ENCODE data around the gene CENPC.
A peak's percentile ranks its signal among the peaks of the same experiment; 100 is the strongest.
"Not testable (repeated sequence)": the region's sequence is repeated elsewhere in the genome, so short reads cannot be mapped to it uniquely, and the experiment has no call there.

Gene CENPC

GRCh38 chr4:67470871-67471270, 74.4 kb downstream of the CENPC start:
- DNase-seq (ENCODE audit: low spot score) = no peak

- no peak for DNase-seq (ENCODE audit: low spot score)
Observed at GRCh38 chr4:67468830-67469229, 76.5 kb downstream of the CENPC start.

DNA sequence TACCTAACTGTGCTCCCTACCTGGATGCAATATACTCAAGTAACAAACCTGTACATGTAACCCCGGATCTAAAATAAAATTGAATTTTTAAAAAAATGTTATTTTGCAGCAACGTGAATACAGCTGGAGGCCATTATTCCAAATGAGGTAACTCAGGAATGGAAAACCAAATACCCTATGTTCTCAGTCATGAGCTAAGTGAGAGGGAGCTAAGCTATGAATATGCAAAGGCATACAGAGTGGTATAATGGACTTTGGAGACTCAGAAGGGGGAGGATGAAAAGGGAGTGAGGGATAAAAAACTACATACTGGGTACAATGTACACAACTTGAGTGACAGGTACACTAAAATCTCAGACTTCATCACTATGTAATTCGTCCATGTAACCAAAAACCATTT, 78.6 kb downstream of the CENPC start:
- no peak for DNase-seq (ENCODE audit: low spot score)

DNA sequence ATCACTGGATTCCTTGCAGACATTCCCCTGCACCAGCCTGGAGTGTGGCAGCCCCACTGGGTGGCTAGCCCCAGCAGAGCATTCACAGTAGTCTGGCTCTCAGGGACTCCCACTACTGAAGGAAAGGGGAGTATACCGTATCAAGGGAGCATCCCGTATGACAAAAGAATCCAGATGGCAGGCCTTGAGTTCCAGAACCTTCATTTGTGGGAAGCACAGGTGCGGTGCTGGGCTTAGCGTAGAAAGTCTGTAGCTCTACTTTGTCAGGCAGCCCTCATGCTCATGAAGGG, 79.6 kb downstream of the CENPC start:
- DNase-seq (ENCODE audit: low spot score) = no peak

- no peak for DNase-seq (ENCODE audit: low spot score)
Observed at GRCh38 chr4:67465032-67465762, 80.1 kb downstream of the CENPC start.

DNA sequence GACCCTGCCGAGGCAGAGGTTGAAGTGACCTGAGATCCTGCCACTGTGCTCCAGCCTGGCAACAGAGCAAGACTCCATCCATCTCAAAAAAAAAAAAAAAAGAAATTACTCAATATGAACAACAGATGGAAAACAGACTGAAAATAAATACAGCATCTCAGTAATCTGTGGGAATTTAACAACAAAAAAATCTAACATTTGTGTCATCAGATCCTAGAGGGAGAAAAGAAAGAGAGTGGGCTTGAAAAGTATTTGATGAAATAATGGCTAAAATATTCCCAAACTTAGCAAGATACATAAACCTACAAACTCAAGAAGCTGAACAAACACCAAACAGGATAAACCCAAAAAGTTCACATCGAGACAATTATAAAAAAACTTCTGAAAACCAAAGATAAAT, 84.7 kb downstream of the CENPC start:
- no peak for DNase-seq (ENCODE audit: low spot score)

DNA sequence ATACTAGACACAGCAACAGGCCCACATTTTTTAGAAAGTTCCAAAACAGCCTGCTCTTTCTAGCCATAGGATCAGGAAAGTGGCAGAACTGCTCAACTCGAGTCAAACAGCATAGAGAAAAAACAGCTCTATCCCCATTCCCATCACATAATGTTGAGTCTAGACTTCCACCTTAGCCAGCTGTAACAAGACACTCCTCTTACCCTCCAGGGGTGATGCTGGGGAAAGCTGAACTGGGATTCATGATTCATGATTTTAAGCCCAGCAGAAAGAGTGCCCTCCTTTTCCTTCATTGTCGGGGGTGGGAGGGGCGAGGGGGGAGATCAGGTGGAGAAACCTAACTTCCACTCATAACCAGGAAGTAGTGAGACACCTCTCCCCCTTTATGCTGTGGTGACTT, 86.1 kb downstream of the CENPC start:
- DNase-seq (ENCODE audit: low spot score) = no peak

DNA sequence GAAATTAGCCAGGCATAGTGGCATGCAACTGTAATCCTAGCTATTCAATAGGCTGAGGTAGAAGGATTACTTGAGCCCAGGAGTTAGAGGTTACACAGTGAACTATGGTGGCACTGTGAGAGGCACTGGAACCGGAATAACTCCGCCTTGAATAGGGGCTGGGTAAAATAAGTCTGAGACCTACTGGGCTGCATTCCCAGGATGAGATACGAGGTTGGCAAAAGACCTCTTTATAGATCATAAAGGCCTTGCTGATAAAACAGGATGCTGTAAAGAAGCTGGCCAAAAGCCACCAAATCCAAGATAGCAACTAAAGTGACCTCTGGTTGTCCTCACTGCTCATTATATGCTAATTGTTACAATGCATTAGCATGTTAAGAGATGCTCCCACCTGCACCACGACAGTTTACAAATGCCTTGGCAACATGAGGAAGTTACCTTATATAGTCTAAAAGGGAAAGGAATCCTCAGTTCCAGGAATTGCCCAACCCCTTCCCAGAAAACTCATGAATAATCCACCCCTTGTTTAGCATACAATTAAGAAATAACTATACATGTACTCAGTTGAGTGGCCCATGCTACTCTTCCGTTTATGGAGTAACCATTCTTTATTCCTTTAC, 88.6 kb downstream of the CENPC start:
- no peak for DNase-seq (ENCODE audit: low spot score)

DNA sequence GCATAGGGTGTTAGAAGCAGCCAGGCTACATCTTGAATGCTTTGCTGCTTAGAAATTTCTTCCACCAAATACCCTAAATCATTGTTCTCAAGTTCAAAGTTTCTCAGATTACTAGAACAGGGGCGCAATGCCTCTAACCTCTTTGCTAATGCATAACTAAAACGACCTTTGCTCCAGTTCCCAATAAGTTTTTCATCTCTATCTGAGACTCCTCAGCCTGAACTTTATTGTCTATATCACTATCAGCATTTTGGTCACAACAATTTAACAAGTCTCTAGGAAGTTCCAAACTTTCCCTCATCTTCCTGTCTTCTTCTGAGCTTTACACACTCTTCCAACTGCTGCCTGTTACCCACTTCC, 92.5 kb downstream of the CENPC start:
- DNase-seq (ENCODE audit: low spot score) = not testable (repeated sequence)

DNA sequence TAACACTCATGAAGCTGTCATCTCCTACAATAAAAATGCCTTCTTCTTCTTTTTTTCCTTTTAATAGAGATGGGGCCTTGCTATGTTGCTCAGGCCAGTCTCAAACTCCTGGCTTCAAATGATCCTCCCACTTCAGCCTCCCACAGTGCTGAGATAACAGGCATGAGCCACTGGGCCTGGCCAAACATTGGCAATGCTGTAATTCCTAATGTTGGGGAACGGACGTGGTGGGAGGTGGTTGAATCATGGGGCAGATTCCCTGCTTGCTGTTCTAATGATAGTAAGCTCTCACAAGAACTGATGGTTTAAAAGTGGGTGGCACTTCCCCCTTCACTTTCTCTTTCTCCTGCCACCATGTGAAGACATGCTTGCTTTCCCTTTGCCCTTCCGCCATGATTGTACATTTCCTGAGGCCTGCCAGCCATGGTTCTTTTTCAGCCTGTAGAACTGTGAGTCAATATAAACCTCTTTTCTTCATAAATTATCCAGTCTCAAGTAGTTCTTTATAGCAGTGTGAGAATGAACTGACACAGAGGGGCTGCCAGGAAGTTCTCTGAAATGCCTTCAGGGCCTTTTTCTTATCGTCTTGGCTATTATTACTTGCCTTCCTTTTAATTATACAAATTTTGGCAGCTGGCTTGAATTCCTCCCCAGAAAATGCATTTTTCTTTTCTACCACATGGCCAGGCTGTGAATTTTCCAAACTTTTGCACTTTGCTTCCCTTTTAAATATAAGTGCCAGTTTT, 93.0 kb downstream of the CENPC start:
- DNase-seq (ENCODE audit: low spot score) = no peak

GRCh38 chr4:67451464-67451863, 93.8 kb downstream of the CENPC start:
- DNase-seq (ENCODE audit: low spot score) = peak; percentile 4

DNA sequence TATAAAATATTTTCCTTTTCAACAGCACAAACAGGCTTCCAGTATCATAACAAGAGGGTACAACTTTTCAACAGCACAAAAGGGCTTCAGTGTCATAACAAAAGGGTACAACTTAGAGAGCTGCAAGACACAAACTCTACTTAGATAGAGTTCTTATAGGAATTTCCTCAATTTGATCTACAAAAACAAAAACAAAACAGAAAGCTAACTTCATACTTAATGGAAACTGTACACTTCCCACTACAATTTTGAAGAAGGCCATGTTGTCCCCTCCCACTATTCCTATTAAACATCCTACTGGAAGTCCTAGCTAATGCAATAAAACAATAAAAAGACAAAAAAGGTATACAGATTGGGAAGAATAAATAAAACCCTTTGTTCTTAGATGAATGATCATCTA, 96.7 kb downstream of the CENPC start:
- no peak for DNase-seq (ENCODE audit: low spot score)

GRCh38 chr4:67447873-67448272, 97.4 kb downstream of the CENPC start:
- no peak for DNase-seq (ENCODE audit: low spot score)

DNA sequence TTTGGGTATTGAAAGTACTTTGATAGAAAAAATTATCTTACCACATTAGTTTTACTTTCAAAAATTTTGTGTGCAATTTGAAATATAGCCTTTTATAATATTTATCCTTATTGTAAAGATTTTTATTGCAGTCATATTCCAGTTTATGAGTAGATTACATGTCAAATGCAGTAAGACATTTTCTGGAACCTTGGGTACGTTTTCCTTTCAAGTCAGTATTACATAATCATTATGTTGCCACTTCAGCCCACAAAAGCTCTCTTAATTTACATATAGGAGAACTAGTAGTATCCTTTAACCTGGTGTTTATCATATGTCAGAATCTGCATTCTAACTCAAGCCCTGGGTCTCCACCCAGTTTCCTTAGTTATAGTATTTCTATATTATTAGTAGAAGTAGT, 98.5 kb downstream of the CENPC start:
- DNase-seq (ENCODE audit: low spot score) = no peak

DNA sequence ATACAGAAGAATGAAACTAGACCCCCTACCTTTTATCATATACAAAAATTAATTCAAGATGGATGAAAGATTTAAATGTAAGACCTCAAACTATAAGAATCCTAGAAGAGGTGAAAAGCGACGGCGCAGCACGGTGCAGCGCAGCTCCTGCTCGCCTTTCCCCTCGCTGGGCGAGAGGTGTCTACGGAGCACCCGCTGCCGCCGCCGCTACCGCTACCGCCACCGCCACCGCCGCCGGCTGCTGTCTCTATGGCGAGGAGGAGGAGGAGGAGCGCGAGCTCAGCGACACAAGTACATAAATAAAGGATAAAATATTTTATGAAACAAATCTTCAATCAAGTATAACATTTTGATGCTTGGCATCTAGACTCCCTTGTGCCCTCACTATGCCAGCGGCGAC, 99.4 kb downstream of the CENPC start:
- not testable (repeated sequence) for DNase-seq (ENCODE audit: low spot score)

DNA sequence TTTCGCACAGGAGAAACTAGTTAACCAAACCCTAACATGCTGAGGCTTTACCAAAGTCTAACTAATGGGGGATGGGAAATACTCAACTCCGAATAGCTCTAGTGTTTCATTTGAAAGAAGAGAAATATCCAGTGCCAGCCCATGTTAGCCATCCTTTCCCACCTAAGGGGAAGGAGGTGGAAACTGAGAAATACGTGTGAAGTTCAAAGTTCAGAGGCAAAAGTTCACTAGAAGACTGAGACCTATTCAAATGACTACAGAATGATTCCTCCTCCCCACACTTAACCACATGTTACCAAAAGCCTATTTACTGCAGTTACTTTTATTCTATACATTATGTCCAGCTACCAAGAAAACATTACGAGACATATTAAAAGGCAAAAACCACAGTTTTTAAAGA, 106.3 kb downstream of the CENPC start:
- no peak for DNase-seq (ENCODE audit: low spot score)

DNA sequence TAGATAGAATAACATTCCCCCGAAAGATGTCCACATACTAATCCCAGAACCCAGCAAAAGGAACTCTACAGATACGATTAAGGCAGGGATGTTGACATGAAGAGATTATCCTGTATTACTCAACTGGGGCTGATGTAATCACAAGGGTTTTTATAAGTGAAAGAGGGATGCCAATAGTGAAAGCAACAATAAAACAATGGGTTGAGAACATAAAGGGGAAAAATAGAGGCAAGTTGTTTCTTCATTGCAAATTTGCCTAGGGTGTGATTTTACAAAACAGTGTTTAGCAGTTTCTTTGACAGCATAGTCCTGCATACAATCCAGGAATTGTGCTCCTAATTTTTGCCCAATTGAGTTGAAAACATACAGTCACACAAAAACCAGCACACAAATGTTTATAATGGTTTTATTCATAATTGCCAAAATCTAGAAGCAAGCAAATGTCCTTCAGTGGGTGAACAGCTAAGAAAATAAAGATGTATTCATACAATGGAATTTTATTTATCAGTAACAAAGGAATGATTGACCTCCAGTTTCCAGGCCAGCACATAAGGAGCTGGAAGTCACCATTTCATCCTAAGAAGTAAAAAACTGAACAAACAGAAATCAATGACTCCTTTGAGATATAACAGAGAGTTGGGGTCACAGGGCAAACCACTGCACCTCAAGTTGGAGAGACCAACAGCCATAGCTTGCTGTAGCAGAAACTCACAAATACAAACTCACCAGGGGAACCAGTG, 107.2 kb downstream of the CENPC start:
- DNase-seq (ENCODE audit: low spot score) = no peak

DNA sequence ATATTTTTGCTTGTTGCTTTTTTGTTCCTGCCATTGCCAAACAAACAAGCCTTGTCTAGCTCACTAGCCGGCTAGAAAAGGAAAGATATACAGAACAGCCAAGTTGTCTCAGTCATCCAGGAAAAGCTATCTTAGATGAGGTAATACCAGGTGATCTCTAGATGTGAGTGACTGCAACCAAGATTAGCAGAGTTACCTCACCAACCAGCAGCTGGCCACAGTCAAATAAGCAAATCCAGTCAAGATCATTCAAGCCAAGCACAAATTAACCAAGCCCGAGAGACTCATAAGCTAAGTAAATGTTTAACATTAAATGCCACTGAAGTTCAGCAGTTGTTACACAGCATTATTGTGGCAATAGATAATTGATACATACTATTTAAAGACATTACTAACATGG, 108.6 kb downstream of the CENPC start:
- DNase-seq (ENCODE audit: low spot score) = no peak

- DNase-seq (ENCODE audit: low spot score) = no peak
Observed at GRCh38 chr4:67430989-67431388, 114.3 kb downstream of the CENPC start.

DNA sequence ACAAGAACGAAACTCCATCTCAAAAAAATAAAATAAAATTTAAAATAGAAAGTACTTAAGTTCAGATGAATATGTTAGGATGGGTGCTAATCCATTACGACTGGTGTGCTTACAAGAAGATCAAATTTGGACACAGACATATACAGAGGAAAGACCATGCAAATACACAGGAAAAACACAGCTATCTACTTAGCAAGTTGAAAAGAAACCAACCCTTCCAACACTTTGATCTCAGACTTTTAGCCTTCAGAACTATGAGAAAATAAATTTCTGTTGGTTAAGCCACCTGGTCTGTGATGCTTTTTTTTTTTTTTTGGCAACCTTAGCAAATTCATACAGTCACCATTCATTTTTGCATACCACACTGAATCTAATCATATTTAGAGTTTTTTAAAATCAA, 116.5 kb downstream of the CENPC start:
- DNase-seq (ENCODE audit: low spot score) = no peak

Data from SW480 (cell line).